Globus pallidus (tissue), 1 donor: ENCODE data around the gene EML4.

Experiments
- DNase-seq: peaks from one replicate; pipeline ENCODE4 v3.0.0-alpha.2; 2015; ENCODE audit warnings: low spot score

The EML4 gene

GRCh38 chr2:42196403-42197267, 27.5 kb downstream of the EML4 start:
- DNase-seq, result peak; percentile 65

- no peak for DNase-seq
Measured at GRCh38 chr2:42197792-42198191, 28.6 kb downstream of the EML4 start.

GRCh38 chr2:42198466-42198865, 29.3 kb downstream of the EML4 start:
- no peak for DNase-seq

GRCh38 chr2:42199002-42199401, 29.8 kb downstream of the EML4 start:
- DNase-seq, result no peak

- no peak for DNase-seq
Measured at GRCh38 chr2:42199626-42200025, 30.5 kb downstream of the EML4 start.

GRCh38 chr2:42200926-42201855, 32.0 kb downstream of the EML4 start:
- no peak for DNase-seq

- no peak for DNase-seq
Measured at GRCh38 chr2:42202634-42203008, 33.5 kb downstream of the EML4 start.

GRCh38 chr2:42203792-42204191, 34.6 kb downstream of the EML4 start:
- DNase-seq, result no peak

GRCh38 chr2:42205337-42205736, 36.2 kb downstream of the EML4 start:
- no peak for DNase-seq

- DNase-seq, result no peak
Measured at GRCh38 chr2:42207826-42208225, 38.7 kb downstream of the EML4 start.

- no peak for DNase-seq
Measured at GRCh38 chr2:42210203-42210602, 41.0 kb downstream of the EML4 start.

- DNase-seq, result no peak
Measured at GRCh38 chr2:42211291-42211690, 42.1 kb downstream of the EML4 start.

- DNase-seq, result no peak
Measured at GRCh38 chr2:42214669-42215068, 45.5 kb downstream of the EML4 start.

GRCh38 chr2:42216694-42217093, 47.5 kb downstream of the EML4 start:
- no peak for DNase-seq

GRCh38 chr2:42217307-42217706, 48.2 kb downstream of the EML4 start:
- no peak for DNase-seq

- no peak for DNase-seq
Measured at GRCh38 chr2:42217914-42218313, 48.8 kb downstream of the EML4 start.

GRCh38 chr2:42218712-42219111, 49.6 kb downstream of the EML4 start:
- no peak for DNase-seq

GRCh38 chr2:42219160-42219559, 50.0 kb downstream of the EML4 start:
- no peak for DNase-seq

GRCh38 chr2:42220566-42220965, 51.4 kb downstream of the EML4 start:
- no peak for DNase-seq

- DNase-seq, result no peak
Measured at GRCh38 chr2:42223067-42223854, 54.1 kb downstream of the EML4 start.

GRCh38 chr2:42223855-42224268, 54.7 kb downstream of the EML4 start:
- no peak for DNase-seq

GRCh38 chr2:42224422-42225067, 55.4 kb downstream of the EML4 start:
- DNase-seq, result no peak
